ENCODE measurements around the gene NR2F1-AS1.

The NR2F1-AS1 gene

GRCh38 chr5:93620487-93621326 lies 39.7 kb upstream of the NR2F1-AS1 start:
- Histone ChIP-seq H3K9me3 (ENCODE audit: severe bottlenecking) (no peaks in the 10 kb centered on the region), H3K27ac (peak overlapping the region; percentile 93), H3K4me3 (ENCODE audit: low read depth, low read length) (peak overlapping the region; percentile 74), H3K36me3 (no peaks in the 10 kb centered on the region), H3K27me3 (ENCODE audit: insufficient read depth, low read depth, severe bottlenecking) (no peaks in the 10 kb centered on the region)
- TF ChIP-seq, protein P1, sequence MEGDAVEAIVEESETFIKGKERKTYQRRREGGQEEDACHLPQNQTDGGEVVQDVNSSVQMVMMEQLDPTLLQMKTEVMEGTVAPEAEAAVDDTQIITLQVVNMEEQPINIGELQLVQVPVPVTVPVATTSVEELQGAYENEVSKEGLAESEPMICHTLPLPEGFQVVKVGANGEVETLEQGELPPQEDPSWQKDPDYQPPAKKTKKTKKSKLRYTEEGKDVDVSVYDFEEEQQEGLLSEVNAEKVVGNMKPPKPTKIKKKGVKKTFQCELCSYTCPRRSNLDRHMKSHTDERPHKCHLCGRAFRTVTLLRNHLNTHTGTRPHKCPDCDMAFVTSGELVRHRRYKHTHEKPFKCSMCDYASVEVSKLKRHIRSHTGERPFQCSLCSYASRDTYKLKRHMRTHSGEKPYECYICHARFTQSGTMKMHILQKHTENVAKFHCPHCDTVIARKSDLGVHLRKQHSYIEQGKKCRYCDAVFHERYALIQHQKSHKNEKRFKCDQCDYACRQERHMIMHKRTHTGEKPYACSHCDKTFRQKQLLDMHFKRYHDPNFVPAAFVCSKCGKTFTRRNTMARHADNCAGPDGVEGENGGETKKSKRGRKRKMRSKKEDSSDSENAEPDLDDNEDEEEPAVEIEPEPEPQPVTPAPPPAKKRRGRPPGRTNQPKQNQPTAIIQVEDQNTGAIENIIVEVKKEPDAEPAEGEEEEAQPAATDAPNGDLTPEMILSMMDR (IDR thresholded peaks at IDR 0.05; ENCODE audit: low read depth, low read length), result peak; percentile 34; the same call in 1 of the 2 replicates
- DNase-seq, result peak; percentile 87

- TF ChIP-seq, protein P1 (IDR thresholded peaks at IDR 0.05; ENCODE audit: low read depth, low read length), result no peak
- H3K27ac ChIP-seq, result no peak overlapping the region
- no peak overlapping the region for H3K4me3 ChIP-seq (ENCODE audit: low read depth, low read length)
- no peaks in the 10 kb centered on the region for H3K27me3 ChIP-seq (ENCODE audit: insufficient read depth, low read depth, severe bottlenecking)
- no peaks in the 10 kb centered on the region for H3K9me3 ChIP-seq (ENCODE audit: severe bottlenecking)
- DNase-seq, result no peak
- no peaks in the 10 kb centered on the region for H3K36me3 ChIP-seq
These were observed 35.6 kb upstream of the NR2F1-AS1 start for GRCh38 chr5:93616538-93617174.

DNA sequence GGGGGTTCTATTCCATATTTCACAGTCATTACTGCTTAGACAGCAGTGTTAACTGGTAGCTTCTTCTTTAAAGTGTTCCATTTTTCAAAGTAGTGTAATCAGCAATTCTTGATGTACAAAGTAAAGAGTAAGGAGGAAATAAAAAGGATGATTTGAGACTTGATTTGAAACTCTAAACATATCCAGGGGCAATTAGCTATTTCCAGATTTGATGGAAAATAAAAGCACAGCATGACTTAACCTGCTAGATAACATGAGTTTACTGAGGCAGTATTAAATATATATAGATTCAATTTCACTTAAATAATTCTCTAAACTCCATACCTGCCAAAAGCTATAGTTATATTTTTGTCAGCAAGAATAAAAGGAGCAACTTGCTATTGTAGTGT lies 31.8 kb upstream of the NR2F1-AS1 start:
- DNase-seq, result no peak
- Histone ChIP-seq H3K9me3 (ENCODE audit: severe bottlenecking) (no peaks in the 10 kb centered on the region), H3K27me3 (ENCODE audit: insufficient read depth, low read depth, severe bottlenecking) (no peaks in the 10 kb centered on the region), H3K27ac (no peak overlapping the region), H3K4me3 (ENCODE audit: low read depth, low read length) (no peak overlapping the region), H3K36me3 (no peaks in the 10 kb centered on the region)
- TF ChIP-seq, protein P1 (IDR thresholded peaks at IDR 0.05; ENCODE audit: low read depth, low read length), result no peak

DNA sequence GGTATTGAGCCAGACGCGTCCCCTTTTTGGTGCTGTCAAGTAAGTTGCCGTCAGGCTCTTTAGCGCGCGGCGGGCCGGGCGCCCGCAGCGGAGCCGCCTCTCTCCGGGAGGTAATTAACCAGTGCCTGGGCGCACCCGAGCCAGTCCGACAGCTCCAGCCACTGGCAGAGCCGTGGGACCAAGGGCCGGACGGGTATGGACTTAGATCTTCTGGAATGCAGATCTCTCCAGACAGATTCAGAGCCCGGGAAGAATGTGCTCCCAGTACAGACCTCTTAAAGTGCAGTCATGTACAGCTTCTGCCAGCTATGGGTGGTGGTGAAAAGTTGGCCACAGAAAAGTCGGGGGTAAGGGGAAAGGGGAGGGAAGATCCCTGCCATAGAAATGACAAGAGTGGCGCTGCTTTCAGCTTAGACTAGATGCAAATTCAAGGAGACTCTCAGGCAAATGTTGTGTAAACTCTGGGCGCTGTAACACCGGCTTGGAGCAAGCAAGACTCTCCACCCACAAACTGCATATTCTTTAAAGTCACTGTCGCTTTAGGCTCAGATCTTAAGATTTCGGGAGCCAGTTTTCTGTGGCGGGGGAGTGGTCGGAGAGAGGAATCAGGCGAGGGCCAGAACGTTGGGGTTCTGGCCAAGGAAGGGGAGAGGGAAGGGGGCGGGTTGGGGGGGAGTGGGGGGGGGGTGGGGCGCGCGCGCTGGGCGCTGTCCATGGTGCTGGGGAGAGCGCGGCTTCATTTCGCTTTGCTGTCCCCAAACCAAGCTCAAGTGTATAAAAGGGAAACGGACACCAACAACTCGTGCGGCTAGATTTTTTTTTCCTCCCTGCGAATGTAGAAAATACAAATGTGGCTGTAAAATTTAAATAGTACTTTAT lies 31.2 kb upstream of the NR2F1-AS1 start:
- no peak for DNase-seq
- Histone ChIP-seq H3K36me3 (no peaks in the 10 kb centered on the region), H3K4me3 (ENCODE audit: low read depth, low read length) (no peak overlapping the region), H3K9me3 (ENCODE audit: severe bottlenecking) (no peaks in the 10 kb centered on the region), H3K27me3 (ENCODE audit: insufficient read depth, low read depth, severe bottlenecking) (no peaks in the 10 kb centered on the region), H3K27ac (no peak overlapping the region)
- TF ChIP-seq, protein P1 (IDR thresholded peaks at IDR 0.05; ENCODE audit: low read depth, low read length), result no peak

DNA sequence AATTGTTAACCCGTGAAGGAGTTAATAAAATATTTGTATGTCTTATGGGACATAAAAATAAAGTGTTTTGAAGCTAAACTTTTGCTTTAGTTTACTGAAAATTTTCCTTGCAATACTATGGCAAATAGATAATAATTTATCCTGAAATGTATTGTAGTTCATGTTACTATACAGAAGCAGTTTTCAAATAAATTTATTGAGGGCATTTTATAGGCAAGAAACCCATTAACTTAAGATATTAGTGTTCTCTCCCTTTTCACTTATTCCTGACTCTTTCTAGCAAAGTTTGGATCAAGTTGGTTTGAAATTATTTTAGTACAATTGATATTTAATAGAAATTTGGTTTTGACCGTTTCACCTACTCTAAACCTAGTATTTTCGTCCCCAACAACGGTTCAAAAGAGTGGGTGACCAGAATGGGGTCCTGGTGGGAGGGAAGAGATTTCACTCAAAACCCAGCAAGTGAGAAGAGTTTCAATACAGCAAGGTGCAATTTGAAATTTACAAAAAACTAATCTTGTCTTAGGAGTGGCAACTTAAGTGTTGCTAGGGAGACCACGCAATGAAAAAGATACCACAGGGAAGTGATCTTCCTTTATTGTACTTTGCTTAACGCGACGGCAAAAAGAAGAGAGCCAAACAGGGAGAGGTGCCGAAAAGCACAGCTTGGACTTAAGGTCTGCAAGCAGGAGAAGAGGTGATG lies 30.4 kb upstream of the NR2F1-AS1 start:
- Histone ChIP-seq H3K4me3 (ENCODE audit: low read depth, low read length) (no peak overlapping the region), H3K36me3 (no peaks in the 10 kb centered on the region), H3K9me3 (ENCODE audit: severe bottlenecking) (no peaks in the 10 kb centered on the region), H3K27ac (no peak overlapping the region), H3K27me3 (ENCODE audit: insufficient read depth, low read depth, severe bottlenecking) (no peaks in the 10 kb centered on the region)
- no peak for DNase-seq
- TF ChIP-seq, protein P1 (IDR thresholded peaks at IDR 0.05; ENCODE audit: low read depth, low read length), result no peak
